Activated CD8-positive, alpha-beta memory T cell treated with anti-CD3 and anti-CD28 coated beads, Interleukin-2, amount 50 U/mL, for 1 hour (primary cell): ENCODE measurements around the gene NINJ1.

ENCODE experiments used
- DNase-seq: peaks from one replicate; pipeline ENCODE4 v3.0.0-alpha.2; 2020; ENCODE audit errors: extremely low read depth

NINJ1 gene, protein sequence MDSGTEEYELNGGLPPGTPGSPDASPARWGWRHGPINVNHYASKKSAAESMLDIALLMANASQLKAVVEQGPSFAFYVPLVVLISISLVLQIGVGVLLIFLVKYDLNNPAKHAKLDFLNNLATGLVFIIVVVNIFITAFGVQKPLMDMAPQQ

DNA sequence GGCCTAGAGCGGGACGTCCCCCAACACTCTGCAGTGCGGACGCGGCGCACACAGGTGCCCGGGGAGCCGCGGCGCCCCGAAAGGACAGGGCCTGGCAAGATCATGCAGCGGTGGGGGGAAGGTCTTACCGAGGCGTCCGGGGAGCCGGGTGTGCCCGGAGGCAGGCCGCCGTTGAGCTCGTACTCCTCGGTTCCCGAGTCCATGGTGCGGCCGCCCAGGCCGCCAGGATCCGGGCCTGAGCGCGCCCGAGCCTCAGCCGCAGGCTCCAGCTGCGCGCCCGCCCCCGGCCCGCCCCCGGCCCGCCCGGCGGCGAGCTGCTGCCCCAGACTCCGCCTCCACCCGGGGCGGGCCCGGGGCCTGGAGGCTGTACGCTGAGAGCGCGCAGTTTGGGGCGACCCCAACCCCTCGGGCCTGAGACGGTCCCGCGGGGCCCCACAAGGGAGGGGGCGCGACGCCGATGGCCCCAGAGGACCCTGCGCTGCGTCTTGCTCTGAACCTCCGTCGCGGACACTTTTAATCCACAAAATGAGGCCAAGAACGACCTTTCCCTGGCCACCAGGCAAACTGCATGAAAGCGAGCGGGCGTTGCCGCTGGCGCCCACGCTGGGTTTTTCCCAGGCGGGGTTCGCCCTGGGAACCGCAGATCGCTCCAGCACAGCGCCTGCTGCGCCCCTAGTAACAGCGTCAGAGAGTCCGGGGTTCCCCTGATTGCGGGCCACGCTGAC, at the start of gene NINJ1:
TSS of gene NINJ1 (minus strand) at position 237 of the 725 bp plus-strand sequence. CDS start at position 203, 34 bp downstream.
- DNase-seq = peak; percentile 70

GRCh38 chr9:93183131-93183662, 49.1 kb upstream of the NINJ1 start:
- no peak for DNase-seq

DNA sequence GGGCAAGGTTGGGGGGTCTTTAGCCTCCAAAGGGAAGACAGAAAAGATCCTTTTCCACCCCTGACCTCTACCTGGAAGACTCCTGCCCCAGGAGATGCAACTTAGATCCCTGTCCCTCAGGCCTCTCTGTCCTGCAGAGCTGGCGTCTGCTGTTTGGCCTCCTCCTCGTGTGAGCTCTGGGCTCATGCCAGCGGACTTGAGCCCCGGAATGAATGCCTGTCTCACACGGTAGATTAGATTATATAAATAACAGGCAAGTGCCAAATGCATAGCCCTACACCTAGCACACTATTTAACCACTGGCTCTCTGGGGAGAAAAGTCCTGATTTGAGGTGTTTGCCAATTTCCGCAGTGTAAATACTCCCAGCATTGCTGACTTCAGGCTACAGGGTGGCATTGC, 48.5 kb upstream of the NINJ1 start:
- no peak for DNase-seq

DNA sequence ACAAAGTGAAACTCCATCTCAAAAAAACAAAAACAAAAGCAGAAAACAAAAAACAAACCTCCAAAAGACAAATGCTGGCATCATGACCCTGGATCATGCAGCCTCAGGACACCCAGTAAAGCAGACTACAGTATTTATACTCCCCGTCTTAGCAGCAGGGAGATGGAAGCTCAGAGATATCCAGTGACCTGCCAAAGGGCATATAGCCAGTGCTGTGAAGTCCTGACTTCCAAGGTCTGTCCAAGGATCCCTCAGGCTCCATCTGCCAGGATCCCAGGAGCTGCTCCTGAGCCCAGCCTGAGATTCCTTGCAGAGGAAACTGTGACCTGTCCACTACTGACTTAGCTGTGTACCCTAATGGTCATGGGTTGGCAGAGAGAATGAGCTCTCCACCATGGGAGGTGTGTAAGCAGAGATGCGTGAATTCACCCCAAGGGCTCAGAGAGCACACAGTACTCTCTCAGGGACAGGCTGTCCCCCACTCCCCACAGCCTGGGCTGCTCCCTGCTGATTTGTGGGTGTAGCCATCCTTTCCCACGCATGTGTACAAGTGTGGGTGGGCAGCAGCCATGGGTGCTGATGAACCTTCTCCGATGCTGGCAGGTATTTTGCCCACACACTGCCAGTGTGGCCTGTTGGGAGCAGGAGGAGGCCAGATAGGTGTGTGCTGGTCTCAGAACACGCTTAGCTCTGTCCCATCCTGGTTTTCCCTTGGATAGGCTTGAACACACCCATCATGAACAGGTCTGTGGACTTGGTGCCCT, 47.8 kb upstream of the NINJ1 start:
- no peak for DNase-seq

GRCh38 chr9:93180938-93181337, 46.9 kb upstream of the NINJ1 start:
- no peak for DNase-seq

DNA sequence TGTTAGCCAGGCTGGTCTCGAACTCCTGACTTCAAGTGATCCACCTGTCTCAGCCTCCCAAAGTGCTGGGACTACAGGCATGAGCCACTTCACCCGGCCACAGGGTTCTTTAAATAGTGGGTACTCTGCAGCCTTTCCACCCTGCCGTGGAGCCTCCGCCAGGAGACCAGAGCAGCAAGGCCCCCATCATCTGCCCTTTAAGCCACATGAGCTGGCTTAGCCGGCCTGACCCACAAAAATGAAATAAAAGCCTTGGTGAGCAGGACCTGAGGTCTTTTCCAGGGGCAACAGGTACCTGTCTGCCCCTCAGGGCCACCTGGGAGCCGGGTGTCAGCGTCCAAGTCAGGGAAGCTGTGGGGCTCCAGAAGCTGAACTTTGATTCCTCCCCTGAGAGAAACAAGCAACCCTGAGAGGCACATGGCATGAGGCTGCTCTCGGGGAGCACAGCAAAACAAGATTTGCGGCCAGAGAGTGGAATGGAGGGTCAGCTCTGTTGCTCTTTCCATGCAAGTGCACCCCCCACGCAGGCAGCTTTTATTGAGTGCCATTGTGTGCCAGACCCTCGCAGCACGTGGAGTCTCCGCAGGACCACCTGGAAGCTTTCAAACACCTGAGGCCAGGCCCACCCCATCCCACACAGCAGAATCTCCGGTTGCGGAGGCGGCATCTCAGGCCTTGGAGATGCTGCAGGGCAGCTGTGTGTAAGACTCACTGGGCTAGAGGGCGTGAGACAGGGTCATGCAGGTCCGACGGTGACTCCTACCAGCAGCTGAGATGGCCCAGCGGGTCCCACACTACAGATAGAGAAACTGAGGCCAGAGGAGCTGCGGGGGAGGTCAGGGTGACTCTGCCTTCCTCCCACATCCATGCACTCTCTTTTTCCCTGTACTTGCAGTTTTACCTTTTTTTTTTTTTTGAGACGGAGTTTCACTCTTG, 45.1 kb upstream of the NINJ1 start:
- no peak for DNase-seq

DNA sequence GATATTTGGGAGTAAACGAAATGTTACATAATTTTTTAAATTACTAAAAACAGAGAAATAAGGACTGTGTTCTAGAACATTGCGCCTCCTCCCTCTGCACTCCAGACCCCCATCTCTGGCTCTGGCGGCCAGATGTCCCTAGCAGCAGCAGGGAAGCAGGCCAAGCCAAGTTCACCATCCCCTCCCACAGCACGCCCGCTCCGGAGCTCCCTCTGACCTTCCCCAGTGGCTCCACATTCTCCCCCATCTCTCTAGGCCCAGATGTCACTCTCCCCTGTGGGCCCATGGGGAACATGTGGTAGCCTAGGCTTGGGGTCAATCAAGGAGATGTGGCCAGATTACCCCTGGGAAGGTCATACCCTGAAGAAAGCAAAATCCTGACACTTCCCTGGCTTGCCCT, 43.6 kb upstream of the NINJ1 start:
- no peak for DNase-seq

GRCh38 chr9:93174976-93175375, 40.9 kb upstream of the NINJ1 start:
- DNase-seq = no peak

- DNase-seq = no peak
Measured at GRCh38 chr9:93173365-93174051, 39.5 kb upstream of the NINJ1 start.

GRCh38 chr9:93172666-93173364, 38.8 kb upstream of the NINJ1 start:
- DNase-seq = no peak

DNA sequence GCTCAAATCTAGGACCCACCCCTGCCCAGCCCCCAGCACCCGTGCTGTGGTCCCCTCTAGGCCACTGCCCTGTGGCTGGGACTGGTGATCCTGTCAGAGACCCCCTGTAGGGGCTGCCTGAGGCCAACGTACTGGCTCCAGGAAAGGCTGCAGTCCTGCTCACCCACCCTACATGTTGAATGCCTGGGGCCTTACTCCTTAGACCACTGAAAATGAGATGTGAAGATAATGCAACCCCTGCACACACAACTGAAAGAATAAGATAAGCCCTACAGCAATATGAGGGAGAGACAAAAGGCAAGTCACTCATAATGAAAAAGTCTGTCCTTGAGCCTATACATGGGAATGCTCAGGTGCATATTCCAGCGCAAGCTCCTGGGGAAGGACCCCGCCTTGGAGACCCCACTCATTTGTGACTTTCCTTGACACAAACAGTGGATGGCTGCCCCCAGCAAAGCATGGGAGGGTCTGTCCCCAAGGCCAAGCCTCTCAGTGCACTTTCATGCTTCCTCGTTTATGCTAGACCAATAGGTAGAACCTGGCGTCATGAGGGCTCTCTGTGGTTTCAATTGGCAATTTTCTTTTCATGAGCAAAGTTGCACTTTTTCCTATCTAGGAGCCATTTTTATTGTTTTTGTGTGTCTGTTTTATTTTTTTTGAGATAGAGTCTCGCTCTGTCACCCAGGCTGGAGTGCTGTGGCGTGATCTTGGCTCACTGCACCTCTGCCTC, 37.4 kb upstream of the NINJ1 start:
- no peak for DNase-seq

GRCh38 chr9:93170571-93170970, 36.5 kb upstream of the NINJ1 start:
- DNase-seq = no peak

- DNase-seq = no peak
Measured at GRCh38 chr9:93169444-93169843, 35.4 kb upstream of the NINJ1 start.

GRCh38 chr9:93168581-93168980, 34.5 kb upstream of the NINJ1 start:
- no peak for DNase-seq

GRCh38 chr9:93167838-93168237, 33.8 kb upstream of the NINJ1 start:
- DNase-seq = no peak

GRCh38 chr9:93167185-93167584, 33.1 kb upstream of the NINJ1 start:
- no peak for DNase-seq

- DNase-seq = no peak
Measured at GRCh38 chr9:93166699-93167098, 32.6 kb upstream of the NINJ1 start.

GRCh38 chr9:93164085-93164484, 30.0 kb upstream of the NINJ1 start:
- no peak for DNase-seq

- DNase-seq = no peak
Measured at GRCh38 chr9:93161786-93162562, 27.9 kb upstream of the NINJ1 start.
